ENCODE data around the gene RASGRF2. TPM values are rescaled to one million over a fixed set of nuclear protein-coding genes. Genes with fewer than 3 reads are reported as not detected.

Gene RASGRF2
- total RNA-seq, 1 experiment from 2014 or later, result not detected

DNA sequence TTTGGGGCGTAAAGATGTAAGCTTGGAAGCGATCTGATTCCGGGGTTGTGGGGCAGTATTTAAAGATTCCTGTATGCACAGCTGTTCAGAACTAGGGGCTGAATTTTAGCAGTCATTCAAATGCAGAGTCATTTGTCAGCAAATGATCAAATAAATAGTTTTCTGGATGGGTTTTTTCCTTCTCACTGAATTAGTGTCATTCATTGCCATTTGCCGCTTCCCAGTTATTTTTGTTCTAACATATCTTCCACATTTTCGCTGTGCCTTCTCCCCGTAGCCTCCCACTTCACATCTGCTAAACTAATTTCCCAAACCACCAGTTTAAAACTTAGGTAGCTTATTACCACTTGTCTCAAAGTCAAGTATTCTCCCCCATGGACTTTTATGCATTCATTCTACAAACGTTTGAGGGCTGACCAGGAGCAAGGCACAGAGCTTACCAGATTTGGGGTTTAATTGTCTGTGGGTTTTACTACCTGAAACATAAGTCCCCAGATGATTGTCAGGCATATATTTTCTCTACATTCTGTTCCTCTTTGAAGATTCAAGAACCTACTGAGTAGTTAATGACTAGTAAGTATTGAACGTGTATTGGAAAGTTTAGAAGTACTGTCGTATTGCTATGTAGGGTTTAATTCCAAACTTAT, 231.7 kb downstream of the RASGRF2 start:
- no peak for DNase-seq (ENCODE audit: low read depth, low spot score)
- in situ Hi-C loops (cut with HindIII; ENCODE audit: low pct_unique_long_range_greater_than_20kb, low sequenced_read_pairs), result no loop called here

- no peak for DNase-seq (ENCODE audit: low read depth, low spot score)
- in situ Hi-C loops (cut with HindIII; ENCODE audit: low pct_unique_long_range_greater_than_20kb, low sequenced_read_pairs), result no loop called here
These were observed 232.2 kb downstream of the RASGRF2 start for GRCh38 chr5:81192373-81192750.

DNA sequence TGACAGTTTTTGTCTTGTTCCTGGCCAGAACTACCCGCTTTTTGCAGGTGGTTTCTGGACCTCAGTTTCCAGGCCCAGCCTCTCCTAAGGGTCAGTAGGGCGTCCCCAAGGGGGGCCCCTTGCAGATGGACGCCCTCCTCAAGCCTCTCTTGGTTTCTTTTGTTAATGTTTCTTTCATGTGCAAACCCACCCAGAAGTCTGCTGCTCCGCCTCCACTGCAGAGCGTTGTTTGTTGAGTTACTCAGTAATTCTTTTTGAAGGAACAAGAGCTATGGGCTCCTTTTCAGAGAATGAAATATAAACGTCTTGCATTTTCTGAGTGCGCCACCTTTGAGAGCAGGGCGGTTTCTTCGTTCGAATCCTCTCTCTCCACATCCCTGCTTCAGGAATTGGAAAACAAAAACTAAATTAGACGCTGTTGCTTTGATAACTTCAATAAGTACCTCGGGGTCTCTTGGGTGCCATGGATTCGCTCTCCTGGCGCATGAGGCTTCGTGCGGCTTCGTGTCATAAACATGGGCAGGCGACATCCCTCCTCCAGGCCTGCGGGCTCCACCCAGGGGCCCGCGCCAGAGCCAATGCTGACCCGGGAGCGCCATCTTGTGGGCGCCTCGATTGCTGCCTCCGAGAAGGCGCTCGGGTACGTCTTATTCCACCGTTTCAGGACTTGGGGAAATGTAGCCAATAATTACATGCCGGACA, 234.6 kb downstream of the RASGRF2 start:
- in situ Hi-C loops (cut with HindIII; ENCODE audit: low pct_unique_long_range_greater_than_20kb, low sequenced_read_pairs), result no loop called here
- DNase-seq (ENCODE audit: low read depth, low spot score), result peak; percentile 81

- peak; percentile 27 for DNase-seq (ENCODE audit: low read depth, low spot score)
- in situ Hi-C loops (cut with HindIII; ENCODE audit: low pct_unique_long_range_greater_than_20kb, low sequenced_read_pairs), result no loop called here
These were observed 235.3 kb downstream of the RASGRF2 start for GRCh38 chr5:81195335-81195929.

GRCh38 chr5:81202655-81203054, 242.5 kb downstream of the RASGRF2 start:
- in situ Hi-C loops (cut with HindIII; ENCODE audit: low pct_unique_long_range_greater_than_20kb, low sequenced_read_pairs), result no loop called here
- DNase-seq (ENCODE audit: low read depth, low spot score), result no peak

DNA sequence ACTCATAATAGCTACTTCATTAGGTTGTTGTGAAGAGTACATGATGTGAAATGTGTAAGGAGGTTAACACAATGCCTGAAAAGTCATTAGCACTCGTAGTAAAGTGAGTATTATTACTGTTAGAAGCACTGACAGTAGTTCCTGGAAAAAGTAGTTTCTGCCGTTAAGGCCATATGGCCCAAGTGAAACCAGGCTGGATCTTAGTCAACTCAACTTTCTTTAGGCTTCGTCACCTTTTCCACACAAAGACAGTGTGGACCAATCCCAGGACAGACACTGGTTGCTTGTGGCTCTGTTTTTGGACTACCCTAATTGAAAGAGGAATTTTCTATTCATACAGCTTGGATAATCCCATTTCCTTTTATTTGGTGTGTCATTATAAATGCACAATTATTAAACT, 243.6 kb downstream of the RASGRF2 start:
- in situ Hi-C loops (cut with HindIII; ENCODE audit: low pct_unique_long_range_greater_than_20kb, low sequenced_read_pairs), result no loop called here

DNA sequence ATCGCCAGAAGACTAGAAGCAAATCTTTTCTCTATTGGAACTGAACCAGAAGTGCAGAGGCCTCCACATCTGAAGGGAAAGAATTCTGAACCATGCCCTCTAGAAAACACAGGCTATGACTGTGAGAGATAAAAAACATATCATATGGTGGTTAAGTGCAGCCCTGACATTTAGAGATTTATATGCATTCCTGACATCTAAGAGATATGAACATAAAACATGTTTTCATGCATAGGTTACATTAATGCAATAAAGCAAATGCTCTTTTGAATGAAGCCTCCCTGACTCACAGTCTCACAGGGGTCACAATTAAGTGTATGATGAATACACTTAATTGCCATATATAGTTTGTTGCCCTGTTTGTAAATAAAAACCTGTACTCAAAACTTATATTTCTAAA, 244.0 kb downstream of the RASGRF2 start:
- in situ Hi-C loops (cut with HindIII; ENCODE audit: low pct_unique_long_range_greater_than_20kb, low sequenced_read_pairs), result no loop called here
- no peak for DNase-seq (ENCODE audit: low read depth, low spot score)

More for the DNA sequence above, 243.6 kb downstream of the RASGRF2 start:
- DNase-seq (ENCODE audit: low read depth, low spot score), result no peak

DNA sequence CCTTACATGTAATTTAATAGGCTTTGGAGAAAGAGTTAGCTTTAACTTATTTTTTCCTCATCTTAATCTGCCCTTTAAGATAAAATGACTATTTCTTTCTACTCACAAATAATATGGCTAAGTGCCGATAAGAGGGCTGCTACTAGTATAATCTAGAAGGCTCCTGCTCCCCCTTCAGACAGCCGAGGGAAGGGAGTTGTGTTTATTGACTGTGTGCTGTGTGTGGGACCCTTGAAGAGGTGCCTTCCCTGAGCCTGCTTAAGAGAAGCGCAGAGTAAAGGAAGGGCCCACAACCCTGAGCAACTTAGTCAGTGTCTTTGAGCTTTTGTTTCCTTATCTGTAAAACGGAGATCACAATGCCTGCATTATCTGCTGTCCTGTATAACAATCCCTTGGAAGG, 244.9 kb downstream of the RASGRF2 start:
- in situ Hi-C loops (cut with HindIII; ENCODE audit: low pct_unique_long_range_greater_than_20kb, low sequenced_read_pairs), result no loop called here
- DNase-seq (ENCODE audit: low read depth, low spot score), result no peak

DNA sequence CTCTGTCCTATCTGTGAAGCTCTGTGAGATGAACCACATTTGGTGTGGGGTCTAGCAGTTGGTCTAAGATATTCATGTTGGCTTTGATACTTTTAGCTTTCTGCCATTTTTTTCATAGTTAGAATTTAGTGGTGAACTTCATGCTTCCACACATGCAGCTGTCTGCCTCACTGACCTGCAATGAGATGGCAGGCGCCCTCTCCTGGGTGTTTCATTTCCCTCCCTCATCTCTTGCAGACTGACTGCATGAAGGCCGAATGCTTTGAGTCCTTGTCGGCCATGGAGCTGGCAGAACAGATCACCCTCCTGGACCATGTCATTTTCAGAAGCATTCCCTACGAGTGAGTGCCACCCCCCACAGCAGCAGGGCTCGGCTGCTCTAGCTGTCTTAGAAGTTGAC, 246.8 kb downstream of the RASGRF2 start:
- peak; percentile 55 for DNase-seq (ENCODE audit: low read depth, low spot score)
- in situ Hi-C loops (cut with HindIII; ENCODE audit: low pct_unique_long_range_greater_than_20kb, low sequenced_read_pairs), result no loop called here

GRCh38 chr5:81208904-81209303, 248.7 kb downstream of the RASGRF2 start:
- in situ Hi-C loops (cut with HindIII; ENCODE audit: low pct_unique_long_range_greater_than_20kb, low sequenced_read_pairs), result no loop called here
- DNase-seq (ENCODE audit: low read depth, low spot score), result no peak

DNA sequence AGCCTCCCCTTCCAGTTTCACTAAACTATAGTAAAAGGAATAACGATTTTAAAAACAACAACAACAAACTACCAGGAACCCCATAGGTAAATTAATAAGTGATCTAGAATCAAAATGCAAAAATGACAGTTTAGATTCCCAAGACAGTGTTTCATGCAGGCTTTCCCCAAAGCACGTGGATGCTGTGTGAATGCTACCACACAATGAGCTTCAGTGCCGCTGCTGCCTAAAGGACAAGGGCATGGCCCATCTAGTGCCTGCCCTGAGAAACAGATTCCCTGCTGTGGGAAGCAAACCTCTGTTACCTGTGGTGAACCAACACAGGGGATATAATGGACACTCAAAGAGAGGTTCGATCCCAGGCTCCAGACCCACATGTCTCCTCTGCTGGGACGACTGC, 249.2 kb downstream of the RASGRF2 start:
- in situ Hi-C loops (cut with HindIII; ENCODE audit: low pct_unique_long_range_greater_than_20kb, low sequenced_read_pairs), result no loop called here
- DNase-seq (ENCODE audit: low read depth, low spot score), result no peak

- in situ Hi-C loops (cut with HindIII; ENCODE audit: low pct_unique_long_range_greater_than_20kb, low sequenced_read_pairs), result no loop called here
- DNase-seq (ENCODE audit: low read depth, low spot score), result no peak
These were observed 249.8 kb downstream of the RASGRF2 start for GRCh38 chr5:81209869-81210493.

GRCh38 chr5:81212211-81212751, 252.1 kb downstream of the RASGRF2 start:
- no peak for DNase-seq (ENCODE audit: low read depth, low spot score)
- in situ Hi-C loops (cut with HindIII; ENCODE audit: low pct_unique_long_range_greater_than_20kb, low sequenced_read_pairs), result no loop called here

DNA sequence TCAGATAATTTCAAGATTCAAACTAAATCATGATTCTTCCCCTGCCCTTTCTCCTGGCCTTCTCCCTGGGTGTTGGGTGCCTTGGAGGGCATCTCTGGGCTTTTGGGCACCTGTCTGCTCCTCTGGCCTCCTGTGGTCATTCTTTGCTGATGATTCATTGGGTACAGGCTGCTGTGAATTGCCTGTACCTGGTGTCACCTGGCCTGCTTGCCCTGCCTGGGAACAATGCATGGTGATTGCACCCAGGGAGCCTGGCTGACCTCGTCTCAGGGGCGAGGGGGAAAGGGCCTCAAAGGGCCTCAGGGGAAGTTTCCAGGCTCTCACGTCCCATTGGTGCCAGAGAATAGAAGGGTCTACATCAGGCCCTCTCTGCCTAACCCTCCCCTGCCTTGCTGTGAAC, 252.9 kb downstream of the RASGRF2 start:
- in situ Hi-C loops (cut with HindIII; ENCODE audit: low pct_unique_long_range_greater_than_20kb, low sequenced_read_pairs), result no loop called here
- no peak for DNase-seq (ENCODE audit: low read depth, low spot score)

DNA sequence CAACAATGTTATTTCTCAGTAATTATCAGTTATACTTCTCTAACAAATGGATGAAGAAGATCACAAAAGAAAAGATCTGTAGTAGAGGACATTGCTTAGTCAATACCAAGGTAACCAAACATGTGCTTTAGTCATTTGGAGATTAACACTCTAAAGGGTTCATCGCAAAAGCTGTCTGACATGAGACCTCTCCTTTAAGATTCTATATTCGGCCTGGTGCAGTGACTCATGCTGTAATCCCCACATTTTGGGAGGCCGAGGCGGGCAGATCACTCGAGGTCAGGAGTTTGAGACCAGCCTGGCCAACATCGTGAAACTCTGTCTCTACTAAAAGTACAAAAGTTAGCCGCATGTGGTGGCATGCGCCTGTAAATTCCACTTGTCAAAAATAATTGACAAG, 254.7 kb downstream of the RASGRF2 start:
- DNase-seq (ENCODE audit: low read depth, low spot score), result no peak
- in situ Hi-C loops (cut with HindIII; ENCODE audit: low pct_unique_long_range_greater_than_20kb, low sequenced_read_pairs), result no loop called here

GRCh38 chr5:81216152-81216551, 256.0 kb downstream of the RASGRF2 start:
- in situ Hi-C loops (cut with HindIII; ENCODE audit: low pct_unique_long_range_greater_than_20kb, low sequenced_read_pairs), result no loop called here
- no peak for DNase-seq (ENCODE audit: low read depth, low spot score)

DNA sequence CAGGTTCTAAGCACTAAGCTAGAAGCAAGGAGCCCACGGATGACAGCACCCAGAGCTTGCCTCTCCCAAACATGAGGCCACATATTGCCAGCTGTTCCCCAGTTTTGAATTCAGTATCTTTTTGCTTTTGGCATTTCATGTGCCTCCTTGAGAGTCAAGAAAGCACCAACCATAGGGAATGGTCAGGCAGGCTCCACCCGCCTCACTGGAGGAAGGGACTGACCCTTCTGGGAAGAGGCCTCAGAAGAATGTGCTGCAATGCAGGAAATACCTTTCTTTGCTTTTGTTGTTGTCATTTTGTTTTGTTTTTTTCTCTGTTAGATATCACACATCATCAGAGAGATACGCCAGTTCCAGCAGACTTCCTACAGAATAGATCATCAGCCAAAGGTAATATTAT, 259.2 kb downstream of the RASGRF2 start:
- no peak for DNase-seq (ENCODE audit: low read depth, low spot score)
- in situ Hi-C loops (cut with HindIII; ENCODE audit: low pct_unique_long_range_greater_than_20kb, low sequenced_read_pairs), result no loop called here

DNA sequence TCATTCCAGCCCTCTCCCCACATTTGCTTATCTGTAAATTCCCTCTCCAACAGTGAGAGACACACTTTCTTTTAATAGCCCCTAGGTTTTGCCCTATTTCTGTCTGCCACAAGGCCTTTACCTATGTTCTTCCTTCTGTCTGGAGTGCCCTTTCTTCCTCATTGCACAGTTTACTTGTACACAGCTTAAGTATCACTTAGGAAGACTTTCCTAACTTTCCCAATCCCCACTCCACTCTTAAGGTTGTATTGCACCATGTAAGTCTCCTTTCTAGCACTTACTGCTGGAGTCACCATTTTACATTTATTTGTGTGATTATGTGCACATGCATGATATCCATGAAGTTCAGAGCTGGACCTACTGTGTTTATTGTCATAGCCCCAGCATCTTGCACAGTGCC, 262.1 kb downstream of the RASGRF2 start:
- in situ Hi-C loops (cut with HindIII; ENCODE audit: low pct_unique_long_range_greater_than_20kb, low sequenced_read_pairs), result no loop called here
- no peak for DNase-seq (ENCODE audit: low read depth, low spot score)

Measured in SK-MEL-5 (cell line).